Muscle of leg (tissue), 11 donors: ENCODE data around the gene TIAL1. TPM values are rescaled to one million over a fixed set of nuclear protein-coding genes. Genes with fewer than 3 reads are reported as not detected.
"Not testable (repeated sequence)": the region's sequence is repeated elsewhere in the genome, so short reads cannot be mapped to it uniquely, and the experiment has no call there.

Experiments used
- DNase-seq: peaks from one replicate; pipeline ENCODE4 v3.0.0; 2013
- H3K27ac ChIP-seq: one replicate; pipeline ENCODE4 v1.5.1; 2013; ENCODE audit warnings: mild to moderate bottlenecking, low read length, control low read depth
- H3K27me3 ChIP-seq: one replicate; pipeline ENCODE4 v1.6.1; 2013; ENCODE audit warnings: low read length; ENCODE audit not compliant: control insufficient read depth, insufficient read depth
- H3K36me3 ChIP-seq: one replicate; pipeline ENCODE4 v1.6.1; 2013; ENCODE audit warnings: low read length; ENCODE audit not compliant: control insufficient read depth, insufficient read depth
- H3K4me1 ChIP-seq: one replicate; pipeline ENCODE4 v1.6.1; 2013; ENCODE audit warnings: low read length; ENCODE audit not compliant: control insufficient read depth, insufficient read depth
- H3K4me3 ChIP-seq: one replicate; pipeline ENCODE4 v1.5.1; 2013; ENCODE audit warnings: low read length, control low read depth
- H3K9me3 ChIP-seq: replicated peaks from 2 replicates; pipeline ENCODE4 v1.6.1; 2013; ENCODE audit warnings: low read depth, low read length; ENCODE audit not compliant: control insufficient read depth
- WGBS: methylation state at CpG from one replicate; pipeline ENCODE4 v1.1.5; 2013; ENCODE audit warnings: missing lambda C conversion rate; ENCODE audit not compliant: insufficient coverage; 5-methylcytosine and 5-hydroxymethylcytosine counted together
- polyA plus RNA-seq, 8 donors: library from polyadenylated mRNA; unstranded; fragments of 120-200 nt; gene quantifications; one replicate each; pipeline versions ENCODE4 v1.2.1 to v1.2.3, GENCODE V29; 2013; ENCODE audit warnings: inconsistent platforms in 1 of 8, low replicate concordance in 1 of 8; ENCODE audit not compliant: insufficient read length in 8 of 8, insufficient read depth in 1 of 8
- total RNA-seq: library from RNA; stranded (reverse); fragments of 120-200 nt; gene quantifications from one replicate; pipeline ENCODE4 v1.2.4, GENCODE V29; 2013

Gene TIAL1
- total and polyA plus RNA-seq, 9 donors: 58.3 to 112 (median 87.3) TPM

GRCh38 chr10:119597405-119598186 lies 832 bp upstream of the TIAL1 start:
- Histone ChIP-seq H3K4me3 (peak overlapping the region; percentile 95), H3K27me3 (no peaks in the 10 kb centered on the region), H3K9me3 (no peaks in the 10 kb centered on the region), H3K4me1 (peaks cover 13% of the 10 kb centered on the region), H3K36me3 (no peaks in the 10 kb centered on the region), H3K27ac (peak overlapping the region; percentile 100)
- DNase-seq: no peak
- 90% methylated on average over 9 of the region's 21 CpGs for WGBS

GRCh38 chr10:119595676-119596515 lies 868 bp downstream of the TIAL1 start:
- H3K27ac ChIP-seq: peak overlapping the region; percentile 100
- H3K36me3 ChIP-seq: no peaks in the 10 kb centered on the region
- peak; percentile 72 for DNase-seq
- no peaks in the 10 kb centered on the region for H3K9me3 ChIP-seq
- peaks cover 13% of the 10 kb centered on the region for H3K4me1 ChIP-seq
- under 1% methylated on average over 28 of the region's 50 CpGs for WGBS
- H3K27me3 ChIP-seq: no peaks in the 10 kb centered on the region
- H3K4me3 ChIP-seq: peak overlapping the region; percentile 95

GRCh38 chr10:119595134-119595675 lies 1.6 kb downstream of the TIAL1 start:
- Histone ChIP-seq H3K36me3 (peaks cover under 1% of the 10 kb centered on the region), H3K4me3 (peak overlapping the region; percentile 95), H3K4me1 (peaks cover 13% of the 10 kb centered on the region), H3K9me3 (no peaks in the 10 kb centered on the region), H3K27me3 (no peaks in the 10 kb centered on the region), H3K27ac (peak overlapping the region; percentile 100)
- WGBS: 0% methylated on average over 1 of the region's 5 CpGs
- no peak for DNase-seq

DNA sequence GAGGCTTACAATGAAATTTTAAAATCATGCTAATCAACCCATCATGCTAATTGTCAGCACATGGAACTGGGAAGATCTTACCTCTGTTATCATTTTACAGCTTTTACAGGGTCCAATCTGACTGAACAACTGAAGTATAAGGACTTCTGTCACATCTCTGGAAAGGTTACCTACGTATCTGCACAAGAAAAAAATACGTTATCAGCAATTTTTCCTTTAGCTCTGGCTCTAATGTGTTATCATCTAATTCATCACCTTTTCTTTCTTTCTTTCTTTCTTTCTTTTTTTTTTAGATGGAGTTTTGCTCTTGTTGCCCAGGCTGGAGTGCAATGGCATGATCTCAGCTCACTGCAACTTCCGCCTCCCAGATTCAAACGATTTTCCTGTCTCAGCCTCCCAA lies 8.7 kb downstream of the TIAL1 start:
- 70% methylated on average over 2 of the region's 4 CpGs for WGBS
- peaks cover 25% of the 10 kb centered on the region for H3K36me3 ChIP-seq
- H3K9me3 ChIP-seq: no peaks in the 10 kb centered on the region

GRCh38 chr10:119578355-119578754 lies 18.4 kb downstream of the TIAL1 start:
- no peaks in the 10 kb centered on the region for H3K27me3 ChIP-seq
- no peak overlapping the region for H3K27ac ChIP-seq
- no CpG with 5 or more reads among the region's 3 CpGs for WGBS
- H3K36me3 ChIP-seq: peaks cover 27% of the 10 kb centered on the region
- no peaks in the 10 kb centered on the region for H3K4me1 ChIP-seq
- no peaks in the 10 kb centered on the region for H3K9me3 ChIP-seq
- H3K4me3 ChIP-seq: no peak overlapping the region
- DNase-seq: no peak

More for the DNA sequence above, 8.7 kb downstream of the TIAL1 start:
- no peaks in the 10 kb centered on the region for H3K27me3 ChIP-seq
- DNase-seq: no peak
- H3K27ac ChIP-seq: no peak overlapping the region
- H3K4me3 ChIP-seq: no peak overlapping the region
- no peaks in the 10 kb centered on the region for H3K4me1 ChIP-seq

DNA sequence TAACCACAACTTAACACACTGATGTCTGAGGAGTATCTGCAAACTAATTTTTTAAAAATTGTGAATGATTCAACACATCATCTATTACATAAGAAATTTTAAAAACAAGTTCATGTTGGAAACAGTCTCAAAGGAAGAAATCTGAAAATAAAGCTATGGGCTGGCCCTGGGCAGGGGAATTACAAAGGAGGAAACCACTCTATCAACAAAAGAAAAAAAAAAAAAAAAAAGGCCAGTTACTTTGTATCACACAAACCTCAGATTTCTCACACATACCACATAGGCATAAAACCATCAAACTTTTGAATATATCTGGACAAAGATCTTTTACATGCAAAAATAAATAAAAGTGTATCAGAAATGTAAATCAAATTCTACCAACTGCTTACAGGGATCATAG lies 20.8 kb downstream of the TIAL1 start:
- H3K27ac ChIP-seq: no peak overlapping the region
- H3K36me3 ChIP-seq: peaks cover 32% of the 10 kb centered on the region

DNA sequence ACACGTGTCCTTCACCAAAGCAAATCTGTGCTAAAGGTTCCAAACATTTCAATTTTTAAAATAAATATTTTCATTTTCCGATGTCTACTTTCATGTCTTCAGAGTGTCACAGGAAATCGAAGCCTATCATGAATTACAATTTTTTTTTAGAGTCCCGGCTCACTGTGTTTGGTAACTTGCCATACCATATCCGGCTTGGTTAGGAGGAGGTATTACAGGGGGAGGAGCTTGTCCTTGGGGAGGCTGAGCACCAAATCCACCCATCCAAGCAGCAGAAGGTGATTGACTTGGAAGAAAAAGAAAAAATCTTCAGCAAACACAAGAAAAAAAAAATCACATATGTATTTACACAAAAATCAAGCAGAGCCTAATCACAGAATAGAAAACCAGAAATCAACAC lies 21.3 kb downstream of the TIAL1 start:
- no peak overlapping the region for H3K27ac ChIP-seq
- no CpG with 5 or more reads among the region's 5 CpGs for WGBS
- no peaks in the 10 kb centered on the region for H3K27me3 ChIP-seq
- H3K4me3 ChIP-seq: no peak overlapping the region
- no peaks in the 10 kb centered on the region for H3K4me1 ChIP-seq
- H3K9me3 ChIP-seq: no peaks in the 10 kb centered on the region
- H3K36me3 ChIP-seq: peaks cover 32% of the 10 kb centered on the region
- DNase-seq: no peak

More for the DNA sequence above, 20.8 kb downstream of the TIAL1 start:
- no peaks in the 10 kb centered on the region for H3K27me3 ChIP-seq
- H3K4me1 ChIP-seq: no peaks in the 10 kb centered on the region
- no peaks in the 10 kb centered on the region for H3K9me3 ChIP-seq
- H3K4me3 ChIP-seq: no peak overlapping the region
- no peak for DNase-seq

DNA sequence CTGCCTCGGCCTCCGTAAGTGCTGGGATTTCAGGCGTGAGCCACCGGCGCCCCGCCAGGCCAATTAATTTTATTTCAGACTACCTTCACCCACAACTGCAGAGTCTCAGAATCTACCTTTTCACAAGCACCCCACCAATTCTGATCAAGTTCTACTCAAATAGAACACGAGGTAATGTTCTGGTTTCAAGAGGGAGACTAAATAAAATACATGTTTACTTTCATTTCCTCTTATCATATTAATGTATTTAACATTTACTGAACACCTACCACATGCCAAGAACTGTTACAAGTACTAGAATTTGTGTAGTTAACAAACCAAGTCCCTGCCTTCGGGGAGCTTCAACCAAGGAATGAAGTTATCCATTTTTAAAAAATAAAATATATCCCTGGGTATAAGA lies 28.8 kb downstream of the TIAL1 start:
- H3K36me3 ChIP-seq: peaks cover 9% of the 10 kb centered on the region
- H3K27me3 ChIP-seq: no peaks in the 10 kb centered on the region
- H3K4me3 ChIP-seq: no peak overlapping the region
- H3K4me1 ChIP-seq: no peaks in the 10 kb centered on the region
- H3K27ac ChIP-seq: no peak overlapping the region
- H3K9me3 ChIP-seq: no peaks in the 10 kb centered on the region
- no peak for DNase-seq
- 93% methylated on average over 5 of the region's 8 CpGs for WGBS

GRCh38 chr10:119562097-119562496 lies 34.7 kb downstream of the TIAL1 start:
- WGBS: 80% methylated on average over 2 of the region's 4 CpGs
- Histone ChIP-seq H3K27ac (no peak overlapping the region), H3K4me3 (no peak overlapping the region), H3K9me3 (no peaks in the 10 kb centered on the region), H3K36me3 (no peaks in the 10 kb centered on the region), H3K4me1 (no peaks in the 10 kb centered on the region), H3K27me3 (no peaks in the 10 kb centered on the region)
- no peak for DNase-seq

DNA sequence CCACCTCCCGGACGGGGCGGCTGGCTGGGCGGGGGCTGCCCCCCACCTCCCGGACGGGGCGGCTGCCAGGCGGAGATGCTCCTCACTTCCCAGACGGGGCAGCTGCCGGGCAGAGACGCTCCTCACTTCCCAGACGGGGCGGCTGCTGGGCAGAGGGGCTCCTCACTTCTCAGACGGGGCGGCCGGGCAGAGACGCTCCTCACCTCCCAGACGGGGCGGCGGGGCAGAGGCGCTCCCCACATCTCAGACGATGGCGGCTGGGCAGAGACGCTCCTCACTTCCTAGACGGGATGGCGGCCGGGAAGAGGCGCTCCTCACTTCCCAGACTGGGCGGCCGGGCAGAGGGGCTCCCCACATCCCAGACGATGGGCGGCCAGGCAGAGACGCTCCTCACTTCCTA lies 37.3 kb downstream of the TIAL1 start:
- not testable (repeated sequence) for H3K27ac ChIP-seq, H3K4me3 ChIP-seq, H3K9me3 ChIP-seq, H3K27me3 ChIP-seq, H3K36me3 ChIP-seq, DNase-seq, H3K4me1 ChIP-seq
- 98% methylated on average over 9 of the region's 33 CpGs for WGBS
